HepG2 (cell line): ENCODE data around the gene DRAXIN. TPM values are rescaled to one million over a fixed set of nuclear protein-coding genes. Genes with fewer than 3 reads are reported as not detected.

Experiments
- ATAC-seq: fragments of 200-7000 bp; cut with Tn5 transposase; 3 replicates; pipeline ENCODE4 v1.9.1; 2020; ENCODE audit warnings: mild to moderate bottlenecking, moderate library complexity
- BruUV-seq: library from RNA; stranded (reverse); fragments of 400-500 nt; replicated peaks from 2 replicates; lab custom pipeline; 2021; lab: Mats Ljungman, UMichigan
- CTCF ChIA-PET: fragments of 300-600 bp; formaldehyde crosslinking; extraction: SDS; loops from one replicate; lab custom pipeline; 2021; ENCODE audit warnings: low total read pairs, inconsistent platforms, low intra/inter-chr PET ratio; lab: Yijun Ruan, JAX
- POLR2A ChIA-PET: fragments of 350-600 bp; sonication (Branson Sonifier 250); formaldehyde crosslinking; loops from one replicate; lab custom pipeline; 2020; ENCODE audit warnings: antibody characterized with exemption, inconsistent platforms; lab: Yijun Ruan, JAX
- DNase-seq: peaks from one replicate; pipeline ENCODE4 v3.0.0-alpha.2; 2015; ENCODE audit warnings: low spot score
- FAIRE-seq: peaks from 3 replicates; lab custom pipeline; 2011; peaks lifted over from hg19 to GRCh38; lab: Jason Lieb, UNC
- H2AFZ ChIP-seq: one replicate; pipeline ENCODE4 v1.6.1; 2011; ENCODE audit warnings: low read length, inconsistent platforms
- H3K27ac ChIP-seq: fragments of 300-600 bp; 3 replicates; pipeline ENCODE4 v1.8.0; 2011; ENCODE audit warnings: mixed run types, mild to moderate bottlenecking, mixed read lengths, low read length, inconsistent platforms; ENCODE audit not compliant: insufficient read depth; ENCODE audit errors: extremely low read length
- H3K27me3 ChIP-seq, 2 experiments: fragments of 200-600 bp in 1 of 2; 2 replicates in 1 of 2; 3 replicates in 1 of 2; pipeline versions ENCODE4 v1.6.0 to v1.8.0; 2011; ENCODE audit warnings: low read length in 2 of 2, mild to moderate bottlenecking in 2 of 2, moderate library complexity in 2 of 2, inconsistent platforms in 1 of 2; ENCODE audit not compliant: insufficient read depth in 2 of 2, control insufficient read depth in 1 of 2
- H3K36me3 ChIP-seq, 2 experiments: fragments of 200-600 bp in 1 of 2; replicated peaks in 1 of 2; 2 replicates in 1 of 2; 3 replicates in 1 of 2; pipeline versions ENCODE4 v1.5.1 to v1.8.0; 2011; ENCODE audit warnings: low read length in 2 of 2, inconsistent platforms in 1 of 2; ENCODE audit not compliant: insufficient read depth in 2 of 2, control insufficient read depth in 1 of 2
- H3K4me1 ChIP-seq: 2 replicates; pipeline ENCODE4 v1.5.1; 2012; ENCODE audit warnings: low read length, inconsistent platforms; ENCODE audit not compliant: insufficient read depth
- H3K4me2 ChIP-seq: 2 replicates; pipeline ENCODE4 v1.6.0; 2011; ENCODE audit warnings: low read depth, low read length, inconsistent platforms
- H3K4me3 ChIP-seq, 3 experiments: fragments of 200-600 bp in 1 of 3; sonication (generic), shearing (Covaris generic) in 1 of 3; replicated peaks in 1 of 3; 2 replicates each; pipeline ENCODE4 v1.5.1; 2011 to 2016; ENCODE audit warnings: low read length in 3 of 3, inconsistent platforms in 2 of 3, low read depth in 2 of 3, mild to moderate bottlenecking in 2 of 3, control low read depth in 1 of 3, mixed read lengths in 1 of 3; ENCODE audit not compliant: insufficient read depth in 1 of 3
- H3K79me2 ChIP-seq: one replicate; pipeline ENCODE4 v1.6.1; 2011; ENCODE audit warnings: low read length, inconsistent platforms; ENCODE audit not compliant: insufficient read depth
- H3K9ac ChIP-seq: 2 replicates; pipeline ENCODE4 v1.6.0; 2011; ENCODE audit warnings: mild to moderate bottlenecking, low read depth, low read length, inconsistent platforms; ENCODE audit not compliant: insufficient read depth
- H3K9me3 ChIP-seq: 2 replicates; pipeline ENCODE4 v1.5.1; 2012; ENCODE audit warnings: mild to moderate bottlenecking, low read length
- H4K20me1 ChIP-seq: 2 replicates; pipeline ENCODE4 v1.6.0; 2011; ENCODE audit warnings: inconsistent platforms, mild to moderate bottlenecking, low read length, moderate library complexity; ENCODE audit not compliant: insufficient read depth
- HNRNPLL ChIP-seq: fragments of 200-400 bp; formaldehyde crosslinking; IDR thresholded peaks from 2 replicates; pipeline ENCODE4 v1.6.1; 2017; ENCODE audit warnings: mild to moderate bottlenecking, low read depth, low read length; ENCODE audit not compliant: poor library complexity, severe bottlenecking
- IRF9 ChIP-seq: sonication (generic); formaldehyde crosslinking; IDR thresholded peaks from 2 replicates; pipeline ENCODE4 v1.8.0; 2022; ENCODE audit warnings: missing genetic modification reagents, mild to moderate bottlenecking, borderline replicate concordance
- PAX8 ChIP-seq: sonication (generic); formaldehyde crosslinking; IDR thresholded peaks from 2 replicates; pipeline ENCODE4 v1.8.0; 2022; ENCODE audit warnings: mild to moderate bottlenecking, missing genetic modification reagents, borderline replicate concordance
- ZNF121 ChIP-seq: sonication (generic); formaldehyde crosslinking; IDR thresholded peaks from 2 replicates; pipeline ENCODE4 v1.5.0; 2020; ENCODE audit warnings: mild to moderate bottlenecking, missing genetic modification reagents
- WGBS: methylation state at CpG from one replicate; pipeline ENCODE4 v1.1.6; 2017; ENCODE audit warnings: low lambda C conversion rate; 5-methylcytosine and 5-hydroxymethylcytosine counted together
- in situ Hi-C: cut with HindIII; loops from 2 replicates; pipeline ENCODE4 v1.10.0; 2017; ENCODE audit warnings: low pct_unique_long_range_greater_than_20kb; ENCODE audit not compliant: extremely low pct_ligation_motif_present
- intact Hi-C: fragments of 100-400 bp; cut with micrococcal nuclease; formaldehyde crosslinking; loops from one replicate; pipeline ENCODE4 v1.10.0; 2022; ENCODE audit not compliant: unreplicated experiment
- polyA plus RNA-seq, 8 experiments: library from polyadenylated mRNA; depleted of rRNA in 3 of 8; stranded (reverse) in 7 of 8; unstranded in 1 of 8; fragments of >200 nt; fragmentation: Illumina TruSeq in 4 of 8; extraction: Trizol in 4 of 8; gene quantifications; 2 replicates each; pipeline versions ENCODE4 v1.2.1 to v1.2.3, GENCODE V29; 2011 to 2016; ENCODE audit warnings: low read depth in 4 of 8, missing spikeins in 1 of 8, mixed read lengths in 1 of 8; ENCODE audit not compliant: insufficient read depth in 1 of 8
- total RNA-seq, 5 experiments: library from RNA; depleted of rRNA; stranded (reverse); fragments of >200 nt; fragmentation: Illumina TruSeq; extraction: Trizol; gene quantifications; 2 replicates each; pipeline ENCODE4 v1.2.3, GENCODE V29; 2016; ENCODE audit warnings: low read depth in 1 of 5

Gene DRAXIN
- total and polyA plus RNA-seq, 2 of the 13 experiments (the other 11 are each of a cell fraction or from before 2014, with no cell fraction given): 0.02 TPM; not detected in 1

DNA sequence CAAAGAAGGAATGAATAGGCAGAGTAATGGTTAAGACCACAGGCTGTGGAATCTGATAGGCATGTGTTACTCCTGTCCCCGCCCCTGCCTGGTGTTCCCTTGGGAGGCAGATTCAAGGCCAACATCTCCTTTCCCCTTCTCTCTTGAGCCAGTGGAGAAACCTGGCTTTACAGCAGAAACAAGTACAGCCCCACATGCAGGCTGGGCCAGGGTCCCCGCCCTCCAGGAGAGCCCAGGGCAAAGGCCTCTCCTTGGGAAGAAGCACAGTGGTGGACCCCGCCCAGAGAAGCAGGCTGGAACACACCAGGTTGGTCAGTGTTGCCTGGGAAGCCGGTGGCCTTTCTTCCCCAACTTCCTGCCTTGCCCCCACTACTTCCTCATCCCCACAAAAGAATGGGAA, 77.3 kb downstream of the DRAXIN start:
- intact Hi-C loops: no loop called here
- no peak overlapping the region for H3K4me3 ChIP-seq
- ChIA-PET CTCF (no interaction called here), POLR2A (interaction anchor here (1.4 kb wide), 1 partner anchor 32 kb away, joined by 3 read pairs; no protein-coding TSS in a partner anchor)
- FAIRE-seq: no peak
- H3K36me3 ChIP-seq: no peaks in the 10 kb centered on the region
- no peaks in the 10 kb centered on the region for H3K79me2 ChIP-seq
- 2% methylated on average over 4 of the region's 4 CpGs for WGBS
- BruUV-seq: no TSS peak
- ATAC-seq: 0 out of 3 replicates have a peak, but pooled peaks have one; percentile 19
- H3K27me3 ChIP-seq: peaks cover 13 to 42% of the 10 kb centered on the region in 2 experiments; a peak in 4 of 5 replicates
- in situ Hi-C loops: no loop called here
- H4K20me1 ChIP-seq: no peaks in the 10 kb centered on the region
- TF ChIP-seq IRF9 (CRISPR knock-in tag): no peak
- TF ChIP-seq, all 625 proteins: peak for 0
- peaks cover 5% of the 10 kb centered on the region; the same call in 1 of the 2 replicates for H3K4me1 ChIP-seq
- no peak overlapping the region for H3K27ac ChIP-seq
- DNase-seq: no peak
- H2AFZ ChIP-seq: no peak overlapping the region
- H3K9me3 ChIP-seq: no peaks in the 10 kb centered on the region
- H3K4me2 ChIP-seq: no peak overlapping the region
- H3K9ac ChIP-seq: no peak overlapping the region

DNA sequence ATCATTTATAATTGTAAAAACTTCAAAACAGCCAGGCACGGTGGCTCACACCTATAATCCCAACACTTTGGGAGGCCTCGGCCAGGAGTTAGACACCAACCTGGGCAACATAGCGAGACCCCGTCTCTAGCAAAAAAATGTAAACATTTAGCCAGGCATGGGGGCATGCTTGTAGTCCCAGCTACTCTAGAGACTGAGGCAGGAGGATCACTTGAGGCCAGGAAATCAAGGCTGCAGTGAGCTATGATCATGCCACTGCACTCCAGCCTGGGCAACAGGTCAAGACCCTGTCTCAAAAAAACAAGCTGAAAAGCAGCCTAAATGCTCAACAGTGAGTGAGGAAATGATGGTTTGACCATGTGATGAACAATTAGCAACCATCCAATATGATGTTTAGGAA, 77.8 kb downstream of the DRAXIN start:
- peak; percentile 47; the same call in 1 of the 2 replicates for TF ChIP-seq ZNF121 (CRISPR knock-in tag)
- no peak for TF ChIP-seq HNRNPLL
- TF ChIP-seq PAX8 (CRISPR knock-in tag): no peak
- no peaks in the 10 kb centered on the region for H4K20me1 ChIP-seq
- no peaks in the 10 kb centered on the region for H3K36me3 ChIP-seq
- H3K79me2 ChIP-seq: no peaks in the 10 kb centered on the region
- H3K9me3 ChIP-seq: no peaks in the 10 kb centered on the region
- no peak overlapping the region for H2AFZ ChIP-seq
- in situ Hi-C loops: no loop called here
- intact Hi-C loops: no loop called here
- H3K27ac ChIP-seq: no peak overlapping the region
- H3K4me3 ChIP-seq: no peak overlapping the region
- DNase-seq (no peak), ATAC-seq (no peak), FAIRE-seq (no peak)
- BruUV-seq: no TSS peak
- ChIA-PET CTCF (no interaction called here), POLR2A (interaction anchor here (1.4 kb wide), 1 partner anchor 32 kb away, joined by 3 read pairs; no protein-coding TSS in a partner anchor)
- peaks cover 13 to 38% of the 10 kb centered on the region in 2 experiments; a peak in 4 of 5 replicates for H3K27me3 ChIP-seq
- H3K4me1 ChIP-seq: peaks cover 5% of the 10 kb centered on the region; the same call in 1 of the 2 replicates
- no peak overlapping the region for H3K9ac ChIP-seq
- WGBS: 59% methylated on average over 4 of the region's 4 CpGs
- H3K4me2 ChIP-seq: no peak overlapping the region
